Measurements from ENCODE around the gene FUT1.

The FUT1 gene

DNA sequence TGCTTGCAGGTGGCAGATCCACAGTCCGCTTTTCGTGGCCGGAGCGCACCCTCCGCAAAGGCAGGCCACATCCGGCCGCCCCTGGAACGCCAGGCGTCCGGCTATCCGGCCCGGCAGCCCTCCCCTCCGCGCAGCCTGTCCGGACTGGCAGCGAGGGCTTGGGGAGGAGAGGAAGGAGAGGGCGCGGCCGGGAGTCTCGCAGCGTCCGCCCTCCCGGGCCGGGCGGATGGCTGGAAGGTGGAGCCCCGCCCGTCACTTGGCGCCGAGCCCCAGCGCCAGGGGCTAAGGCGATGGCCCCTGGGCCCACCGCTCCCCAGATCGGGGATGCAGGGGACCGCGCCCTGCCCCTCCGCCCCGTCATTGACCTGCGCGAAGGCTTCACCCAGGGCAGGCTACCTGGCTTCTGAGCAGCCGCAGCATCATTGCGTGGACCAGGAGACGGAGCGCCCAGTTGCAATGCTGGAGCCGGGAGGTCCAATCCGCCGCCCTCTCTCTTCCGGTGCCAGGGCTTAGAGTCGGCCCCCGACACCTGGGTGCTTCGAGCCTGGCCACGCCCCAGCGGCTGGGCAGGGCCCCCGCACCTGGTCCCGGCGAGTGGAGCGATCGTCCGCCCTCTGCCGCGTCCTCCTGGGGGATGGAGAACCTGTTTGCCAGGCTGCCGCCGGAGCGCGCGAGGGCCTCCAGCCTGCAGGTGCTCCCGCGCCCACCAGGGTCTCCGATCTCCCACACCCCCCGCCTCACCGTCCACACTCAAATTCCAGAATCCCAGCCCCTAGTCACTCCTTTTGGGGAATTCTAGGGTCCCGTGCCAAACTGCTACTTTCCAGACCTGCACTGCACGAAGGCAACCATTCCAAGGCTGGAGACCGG lies at the start of gene FUT1:
Gene FUT1 (minus strand): TSS at position 146 of the 870 bp plus-strand sequence. CDS start 1,360 bp downstream, outside the sequence.
- TF ChIP-seq, protein P1, sequence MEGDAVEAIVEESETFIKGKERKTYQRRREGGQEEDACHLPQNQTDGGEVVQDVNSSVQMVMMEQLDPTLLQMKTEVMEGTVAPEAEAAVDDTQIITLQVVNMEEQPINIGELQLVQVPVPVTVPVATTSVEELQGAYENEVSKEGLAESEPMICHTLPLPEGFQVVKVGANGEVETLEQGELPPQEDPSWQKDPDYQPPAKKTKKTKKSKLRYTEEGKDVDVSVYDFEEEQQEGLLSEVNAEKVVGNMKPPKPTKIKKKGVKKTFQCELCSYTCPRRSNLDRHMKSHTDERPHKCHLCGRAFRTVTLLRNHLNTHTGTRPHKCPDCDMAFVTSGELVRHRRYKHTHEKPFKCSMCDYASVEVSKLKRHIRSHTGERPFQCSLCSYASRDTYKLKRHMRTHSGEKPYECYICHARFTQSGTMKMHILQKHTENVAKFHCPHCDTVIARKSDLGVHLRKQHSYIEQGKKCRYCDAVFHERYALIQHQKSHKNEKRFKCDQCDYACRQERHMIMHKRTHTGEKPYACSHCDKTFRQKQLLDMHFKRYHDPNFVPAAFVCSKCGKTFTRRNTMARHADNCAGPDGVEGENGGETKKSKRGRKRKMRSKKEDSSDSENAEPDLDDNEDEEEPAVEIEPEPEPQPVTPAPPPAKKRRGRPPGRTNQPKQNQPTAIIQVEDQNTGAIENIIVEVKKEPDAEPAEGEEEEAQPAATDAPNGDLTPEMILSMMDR (IDR thresholded peaks at IDR 0.05; ENCODE audit: control insufficient read depth, extremely low read depth, insufficient read depth): 0 out of 2 replicates have a peak, but pooled peaks have one; percentile 8
- H3K4me3 ChIP-seq (ENCODE audit: low read depth, low read length): peak within 1 kb of the TSS; percentile 72
- peak; percentile 81 for DNase-seq (ENCODE audit: low read depth)

DNA sequence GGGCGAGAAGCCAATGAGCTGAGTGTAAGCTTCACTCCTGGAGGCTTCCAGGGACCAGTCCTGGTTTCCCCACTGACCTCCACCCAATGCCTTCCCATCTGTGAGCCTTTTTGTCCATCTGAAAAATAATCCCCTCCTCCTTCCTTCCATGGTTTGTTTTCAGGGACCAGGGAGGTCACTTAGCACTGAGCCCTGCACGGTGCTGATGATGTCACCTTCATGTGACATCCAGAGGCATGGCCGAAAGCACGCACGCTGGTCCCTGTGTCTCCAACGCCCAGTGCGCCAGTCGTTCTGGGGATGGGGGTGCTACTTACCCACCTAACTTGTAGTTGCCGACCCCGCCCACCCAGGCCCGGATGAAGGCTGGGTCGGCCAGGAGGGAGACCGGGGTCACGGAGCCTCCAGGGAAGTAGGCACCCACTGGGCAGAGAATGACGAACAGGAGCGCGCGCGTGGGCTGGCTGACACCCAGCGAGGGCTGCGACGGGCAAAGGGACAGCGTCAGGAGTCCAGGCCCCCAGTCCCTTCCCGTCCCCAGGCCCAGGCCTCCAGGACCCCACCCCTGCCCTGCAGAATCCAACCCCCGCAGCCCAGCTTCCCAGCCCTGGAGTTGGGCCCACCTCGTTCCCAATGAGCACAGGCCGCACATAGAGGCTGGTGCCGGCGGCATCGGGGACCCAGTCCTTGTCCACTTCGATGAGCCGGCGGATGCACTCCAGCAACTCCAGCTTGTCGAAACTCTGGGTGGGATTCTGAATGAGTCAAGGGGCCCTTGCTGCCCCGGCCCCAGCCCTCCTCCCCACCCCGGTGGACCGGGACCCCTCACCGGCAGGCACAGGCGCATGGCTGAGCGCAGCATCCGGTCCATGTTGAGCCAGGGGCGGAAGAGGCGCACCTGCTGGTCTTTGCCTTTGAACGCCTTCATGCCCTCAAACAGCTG lies 47.2 kb upstream of the FUT1 start:
- no peak overlapping the region for H3K4me3 ChIP-seq (ENCODE audit: low read depth, low read length)
- no peak for DNase-seq (ENCODE audit: low read depth)
- TF ChIP-seq, protein P1 (IDR thresholded peaks at IDR 0.05; ENCODE audit: control insufficient read depth, extremely low read depth, insufficient read depth): no peak

DNA sequence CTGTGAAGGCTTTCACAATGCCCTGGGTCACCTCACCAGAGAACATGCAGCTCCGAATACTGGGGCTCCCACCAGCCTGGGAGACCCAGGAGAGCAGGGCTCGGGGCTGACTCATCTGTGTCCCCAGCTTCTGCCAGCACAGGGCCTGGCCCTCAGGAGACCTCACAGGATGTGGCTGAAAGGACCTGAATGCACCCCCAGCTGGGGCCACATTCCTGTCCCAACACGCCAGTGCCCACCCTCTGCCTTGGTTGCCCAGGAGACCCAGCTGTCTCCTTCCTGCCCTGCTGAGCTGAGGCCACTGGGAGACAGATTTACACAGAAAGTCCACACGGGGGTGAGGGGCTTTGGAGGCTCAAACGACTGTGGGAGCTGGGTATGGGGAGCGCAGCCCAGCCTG lies 46.5 kb upstream of the FUT1 start:
- no peak overlapping the region for H3K4me3 ChIP-seq (ENCODE audit: low read depth, low read length)
- no peak for DNase-seq (ENCODE audit: low read depth)
- TF ChIP-seq, protein P1 (IDR thresholded peaks at IDR 0.05; ENCODE audit: control insufficient read depth, extremely low read depth, insufficient read depth): no peak

DNA sequence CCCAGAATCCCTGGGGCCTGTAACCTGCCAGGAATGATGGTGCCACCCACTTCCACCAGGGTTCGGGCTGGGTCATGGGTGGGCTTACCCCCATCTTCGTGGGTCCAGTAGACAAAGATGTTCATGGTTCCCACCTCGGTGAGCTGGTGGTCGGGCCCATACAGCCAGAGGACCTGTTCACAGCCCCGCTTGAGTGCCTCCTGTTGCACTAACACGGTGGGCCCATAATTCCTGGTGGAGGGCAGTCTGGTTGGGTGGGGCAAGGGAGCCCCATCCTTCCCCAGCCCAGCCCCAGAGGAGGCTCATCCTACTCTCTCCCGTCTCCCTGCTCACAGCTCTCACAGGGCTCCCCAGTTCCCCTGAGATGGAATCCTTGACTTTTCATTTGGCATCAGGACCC lies 44.7 kb upstream of the FUT1 start:
- H3K4me3 ChIP-seq (ENCODE audit: low read depth, low read length): no peak overlapping the region
- TF ChIP-seq, protein P1 (IDR thresholded peaks at IDR 0.05; ENCODE audit: control insufficient read depth, extremely low read depth, insufficient read depth): no peak
- no peak for DNase-seq (ENCODE audit: low read depth)

DNA sequence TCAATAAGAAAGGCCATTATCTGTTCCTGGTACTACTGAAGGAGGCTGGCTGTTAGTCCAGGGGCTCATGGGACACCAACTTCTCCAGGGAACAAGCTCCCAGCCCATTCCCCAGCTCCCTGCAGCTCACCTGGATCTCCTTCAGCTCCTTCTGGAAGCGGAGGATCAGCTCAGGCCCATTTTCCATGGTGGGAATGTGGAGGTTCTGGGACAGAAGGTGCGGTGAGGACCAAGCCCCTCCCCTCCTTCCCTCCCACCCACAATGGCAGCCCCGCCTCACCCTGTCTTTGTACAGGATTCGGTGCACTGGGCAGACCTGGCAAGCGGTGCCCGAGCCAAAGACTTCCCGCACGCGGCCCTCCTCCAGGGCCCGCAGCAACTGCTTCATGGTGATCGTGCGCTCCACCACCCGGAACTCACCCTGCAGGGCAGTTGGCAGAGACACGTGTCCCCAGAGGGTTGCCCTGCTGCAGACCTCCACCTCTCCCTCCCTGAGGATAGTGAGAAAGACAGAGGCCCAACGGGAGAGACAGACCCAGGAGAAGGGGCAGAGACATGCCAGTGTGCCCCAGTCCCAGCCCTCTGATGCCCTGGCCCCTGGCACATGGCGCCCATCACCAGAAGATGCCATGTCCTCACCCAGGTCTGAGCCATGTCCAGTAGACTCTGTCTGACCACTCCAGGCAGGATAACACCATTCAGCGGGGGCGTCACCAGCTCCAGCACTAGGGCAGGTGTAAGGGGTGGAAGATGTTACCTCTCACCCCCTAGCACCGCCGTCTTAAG lies 44.0 kb upstream of the FUT1 start:
- no peak for DNase-seq (ENCODE audit: low read depth)
- H3K4me3 ChIP-seq (ENCODE audit: low read depth, low read length): no peak overlapping the region
- TF ChIP-seq, protein P1 (IDR thresholded peaks at IDR 0.05; ENCODE audit: control insufficient read depth, extremely low read depth, insufficient read depth): no peak

DNA sequence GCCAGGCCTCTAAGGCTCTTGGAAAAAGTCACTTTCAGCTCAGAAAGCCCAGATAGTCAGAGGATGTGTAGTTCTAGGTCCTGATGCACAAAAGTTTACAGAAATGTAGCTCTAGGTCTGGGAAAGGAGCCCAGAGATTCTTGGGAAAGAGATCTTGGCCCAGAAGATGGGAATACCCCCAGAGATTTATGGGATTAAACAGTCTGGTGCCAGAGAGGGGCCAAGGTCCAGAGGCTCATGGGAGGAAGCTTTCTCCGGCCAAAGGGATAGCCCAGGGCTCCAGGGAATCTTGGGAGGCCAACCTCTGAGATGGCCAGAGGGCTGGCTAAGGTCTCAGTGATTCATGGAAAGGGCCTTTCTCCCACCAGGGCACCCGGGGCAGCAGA lies 43.2 kb upstream of the FUT1 start:
- TF ChIP-seq, protein P1 (IDR thresholded peaks at IDR 0.05; ENCODE audit: control insufficient read depth, extremely low read depth, insufficient read depth): no peak
- no peak for DNase-seq (ENCODE audit: low read depth)
- H3K4me3 ChIP-seq (ENCODE audit: low read depth, low read length): no peak overlapping the region
